ENCODE data around the gene BHLHA15. TPM values are rescaled to one million over a fixed set of nuclear protein-coding genes. Genes with fewer than 3 reads are reported as not detected.

The BHLHA15 gene
- total RNA-seq, 4 donors from 2014 or later, result not detected

DNA sequence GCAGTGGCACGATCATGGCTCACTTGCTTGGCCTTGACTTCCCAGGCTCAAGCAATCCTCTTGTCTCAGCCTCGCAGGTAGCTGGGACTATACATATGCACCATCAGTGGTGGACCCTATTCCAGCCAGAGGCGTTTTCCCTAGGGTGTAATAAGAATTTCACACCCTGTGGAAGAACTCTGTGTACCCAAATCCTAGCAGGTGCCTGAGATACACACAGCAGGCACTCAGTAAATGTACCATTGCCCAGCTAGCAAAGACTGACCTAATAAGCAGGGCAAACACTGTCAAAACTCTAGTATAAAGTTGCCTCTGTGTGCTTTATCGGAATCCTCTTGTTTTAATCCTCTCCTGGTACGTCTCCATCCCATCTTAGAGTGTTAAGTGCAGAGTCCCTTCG is 33.7 kb upstream of the BHLHA15 start:
- TF ChIP-seq, protein P1, sequence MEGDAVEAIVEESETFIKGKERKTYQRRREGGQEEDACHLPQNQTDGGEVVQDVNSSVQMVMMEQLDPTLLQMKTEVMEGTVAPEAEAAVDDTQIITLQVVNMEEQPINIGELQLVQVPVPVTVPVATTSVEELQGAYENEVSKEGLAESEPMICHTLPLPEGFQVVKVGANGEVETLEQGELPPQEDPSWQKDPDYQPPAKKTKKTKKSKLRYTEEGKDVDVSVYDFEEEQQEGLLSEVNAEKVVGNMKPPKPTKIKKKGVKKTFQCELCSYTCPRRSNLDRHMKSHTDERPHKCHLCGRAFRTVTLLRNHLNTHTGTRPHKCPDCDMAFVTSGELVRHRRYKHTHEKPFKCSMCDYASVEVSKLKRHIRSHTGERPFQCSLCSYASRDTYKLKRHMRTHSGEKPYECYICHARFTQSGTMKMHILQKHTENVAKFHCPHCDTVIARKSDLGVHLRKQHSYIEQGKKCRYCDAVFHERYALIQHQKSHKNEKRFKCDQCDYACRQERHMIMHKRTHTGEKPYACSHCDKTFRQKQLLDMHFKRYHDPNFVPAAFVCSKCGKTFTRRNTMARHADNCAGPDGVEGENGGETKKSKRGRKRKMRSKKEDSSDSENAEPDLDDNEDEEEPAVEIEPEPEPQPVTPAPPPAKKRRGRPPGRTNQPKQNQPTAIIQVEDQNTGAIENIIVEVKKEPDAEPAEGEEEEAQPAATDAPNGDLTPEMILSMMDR (IDR thresholded peaks at IDR 0.05; ENCODE audit: low read depth), result no peak

DNA sequence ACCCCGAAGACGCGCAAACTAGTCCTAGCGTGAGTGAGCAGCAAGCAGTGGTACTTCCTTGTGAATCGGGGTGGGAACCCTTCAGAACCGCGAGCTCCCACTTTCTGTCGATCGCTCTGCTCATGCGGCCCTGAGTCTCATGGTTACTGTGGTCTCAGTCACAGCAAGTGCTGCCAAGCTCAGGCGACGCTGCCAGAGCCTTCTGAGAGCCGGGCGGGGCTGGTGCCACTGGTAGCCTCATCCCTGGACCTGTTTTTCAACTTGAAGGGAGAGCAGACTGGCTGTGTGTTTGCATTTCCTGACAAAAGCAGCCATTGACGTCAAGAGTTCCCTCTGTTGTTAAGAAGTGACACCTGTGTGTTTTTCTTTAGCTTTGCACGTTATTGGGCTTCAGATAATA is 32.9 kb upstream of the BHLHA15 start:
- TF ChIP-seq, protein P1 (IDR thresholded peaks at IDR 0.05; ENCODE audit: low read depth), result no peak

DNA sequence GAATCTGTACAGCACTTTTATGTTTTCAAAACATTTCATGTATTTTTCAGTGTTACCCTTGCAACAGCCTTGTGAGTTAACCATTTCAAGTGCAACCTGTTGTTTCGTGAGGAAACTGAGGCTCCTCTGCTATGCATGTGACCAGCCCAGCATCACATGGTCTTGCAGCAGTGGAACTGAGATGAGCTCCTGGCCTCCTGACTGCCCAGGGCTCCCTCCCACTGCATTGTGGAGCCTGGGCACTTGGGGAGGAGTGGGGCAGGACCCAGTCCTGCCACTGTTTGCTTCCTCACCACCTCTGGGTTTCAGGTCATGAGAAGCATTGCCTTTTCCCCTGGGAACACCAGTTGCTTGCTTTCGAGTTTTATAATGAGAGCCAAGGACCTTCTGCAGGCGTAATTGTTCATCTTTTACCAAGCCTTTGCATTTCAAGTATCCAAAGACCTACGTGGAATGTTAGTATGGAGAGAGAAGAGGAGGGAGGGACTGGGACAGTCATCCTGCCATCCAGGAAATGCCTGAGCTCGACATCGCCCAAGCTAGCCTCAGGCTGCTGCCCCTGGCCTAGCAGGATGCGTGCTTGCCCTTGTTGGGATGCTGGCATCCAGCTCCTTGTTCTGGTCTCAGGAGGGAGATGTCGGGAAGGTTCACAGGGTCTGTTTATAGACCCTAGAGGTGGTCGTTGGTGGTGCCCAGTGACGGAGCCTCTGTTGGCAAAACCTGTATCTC is 32.3 kb upstream of the BHLHA15 start:
- TF ChIP-seq, protein P1 (IDR thresholded peaks at IDR 0.05; ENCODE audit: low read depth), result no peak

DNA sequence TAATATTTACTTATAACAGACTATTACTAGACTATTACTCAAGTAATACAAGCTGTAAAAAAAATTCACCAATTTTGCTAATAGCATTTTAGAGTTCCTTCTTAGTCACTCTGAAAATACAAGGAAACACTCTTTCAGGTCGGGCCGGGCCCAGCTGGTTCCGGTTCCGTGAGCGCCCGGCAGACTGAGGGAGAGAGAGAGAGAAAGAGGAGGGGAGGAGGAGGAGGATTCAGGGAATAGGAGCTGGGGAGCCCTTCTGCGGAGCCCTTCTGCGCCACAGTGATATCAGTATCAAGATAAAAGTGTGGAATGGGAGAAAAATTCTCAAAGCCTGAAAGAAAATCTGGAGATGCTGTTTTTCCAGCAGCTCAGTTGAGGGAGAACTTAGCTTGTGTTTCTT is 30.5 kb upstream of the BHLHA15 start:
- TF ChIP-seq, protein P1 (IDR thresholded peaks at IDR 0.05; ENCODE audit: low read depth), result no peak

DNA sequence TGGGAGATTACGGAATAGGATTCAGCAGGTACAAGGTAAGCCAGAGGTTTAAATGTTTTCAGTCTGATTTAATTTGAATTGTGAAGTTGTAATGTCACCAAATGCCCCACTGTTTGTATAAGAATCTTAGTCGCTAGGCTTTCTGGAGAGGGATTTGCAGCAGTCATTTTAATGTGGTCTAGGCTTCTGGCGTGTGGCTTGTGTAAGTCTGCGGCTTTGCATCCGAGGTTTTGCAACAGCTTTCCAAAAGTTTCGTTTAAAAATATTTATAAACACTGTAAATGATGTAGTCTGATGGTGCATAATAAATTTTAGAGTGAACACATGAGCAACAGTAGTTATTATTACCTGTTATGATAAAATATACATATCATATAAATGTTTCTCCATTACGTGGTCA is 26.1 kb upstream of the BHLHA15 start:
- TF ChIP-seq, protein P1 (IDR thresholded peaks at IDR 0.05; ENCODE audit: low read depth), result no peak

DNA sequence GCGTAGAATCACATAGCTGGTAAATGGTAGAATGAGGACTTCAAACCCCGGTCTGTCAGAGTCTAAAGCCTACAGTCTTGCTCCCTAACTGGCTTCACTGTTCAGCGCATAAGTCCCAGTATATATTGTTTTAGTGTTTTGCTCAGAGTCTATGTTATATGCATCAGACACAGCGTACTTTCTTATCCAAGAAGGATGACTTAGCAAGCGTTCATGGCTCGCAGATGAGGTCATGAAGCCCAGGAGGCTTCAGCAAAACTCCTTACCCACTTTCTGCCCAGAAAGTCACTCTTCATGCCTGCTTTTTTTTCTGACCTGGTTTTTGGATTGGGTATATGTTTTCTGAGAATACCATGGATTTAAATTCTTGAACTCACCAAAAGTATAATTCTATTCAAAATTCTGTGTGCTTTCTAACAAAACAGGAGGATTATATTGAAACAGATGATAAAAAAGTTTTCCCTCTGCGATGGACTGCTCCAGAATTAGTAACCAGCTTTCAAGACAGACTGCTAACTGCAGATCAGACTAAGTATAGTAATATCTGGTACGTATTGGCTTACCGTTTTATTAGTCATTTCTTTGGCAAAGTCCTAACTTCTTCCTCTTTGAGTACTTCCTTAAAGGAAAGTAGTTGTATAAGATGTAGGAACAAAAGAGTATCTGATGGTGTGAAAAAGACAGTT is 24.6 kb upstream of the BHLHA15 start:
- TF ChIP-seq, protein P1 (IDR thresholded peaks at IDR 0.05; ENCODE audit: low read depth), result no peak

DNA sequence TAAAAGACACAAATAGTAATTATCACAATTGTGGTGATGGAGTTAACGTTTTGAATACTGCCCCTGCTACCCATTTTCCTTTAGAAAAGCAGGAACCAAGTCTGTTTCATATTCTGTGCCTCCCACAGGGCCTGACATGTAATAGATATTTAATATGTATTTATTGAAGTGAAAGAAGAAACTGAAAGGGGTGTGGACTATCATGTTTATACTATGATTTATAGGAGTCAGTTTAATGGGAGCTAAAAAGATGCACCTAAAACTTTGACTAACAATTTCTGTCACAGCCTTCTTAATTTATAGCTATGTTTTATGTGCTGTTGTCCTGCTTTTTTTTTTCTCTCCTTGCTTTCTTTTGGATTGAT is 24.1 kb upstream of the BHLHA15 start:
- TF ChIP-seq, protein P1 (IDR thresholded peaks at IDR 0.05; ENCODE audit: low read depth), result no peak
